Iris pigment epithelial cell (primary cell): ENCODE results near the gene PDE10A.
A peak's percentile ranks its signal among the peaks of the same experiment; 100 is the strongest.
"Not testable (repeated sequence)": the region's sequence is repeated elsewhere in the genome, so short reads cannot be mapped to it uniquely, and the experiment has no call there.

ENCODE experiments used
- DNase-seq: peaks from one replicate; pipeline ENCODE4 v3.0.0-alpha.2; 2011; ENCODE audit warnings: low read depth

Gene PDE10A

GRCh38 chr6:165468340-165469235 lies 194.5 kb downstream of the PDE10A start:
- DNase-seq: no peak

- not testable (repeated sequence) for DNase-seq
These were observed 199.5 kb downstream of the PDE10A start for GRCh38 chr6:165463499-165463898.

GRCh38 chr6:165459605-165460301 lies 203.3 kb downstream of the PDE10A start:
- not testable (repeated sequence) for DNase-seq

GRCh38 chr6:165458134-165458533 lies 204.9 kb downstream of the PDE10A start:
- no peak for DNase-seq

- DNase-seq: no peak
These were observed 206.8 kb downstream of the PDE10A start for GRCh38 chr6:165456286-165456685.

GRCh38 chr6:165455488-165455887 lies 207.6 kb downstream of the PDE10A start:
- DNase-seq: no peak

- no peak for DNase-seq
These were observed 209.6 kb downstream of the PDE10A start for GRCh38 chr6:165453395-165453794.

GRCh38 chr6:165451838-165452237 lies 211.2 kb downstream of the PDE10A start:
- DNase-seq: no peak

GRCh38 chr6:165448210-165448609 lies 214.8 kb downstream of the PDE10A start:
- DNase-seq: no peak

- DNase-seq: no peak
These were observed 215.9 kb downstream of the PDE10A start for GRCh38 chr6:165447141-165447540.

GRCh38 chr6:165446331-165446730 lies 216.7 kb downstream of the PDE10A start:
- no peak for DNase-seq

- no peak for DNase-seq
These were observed 219.6 kb downstream of the PDE10A start for GRCh38 chr6:165443462-165443861.

GRCh38 chr6:165441181-165441580 lies 221.9 kb downstream of the PDE10A start:
- DNase-seq: no peak

GRCh38 chr6:165439928-165440554 lies 223.0 kb downstream of the PDE10A start:
- peak; percentile 50 for DNase-seq

- no peak for DNase-seq
These were observed 236.1 kb downstream of the PDE10A start for GRCh38 chr6:165426892-165427291.

- no peak for DNase-seq
These were observed 240.8 kb downstream of the PDE10A start for GRCh38 chr6:165422192-165422591.

- DNase-seq: no peak
These were observed 245.7 kb downstream of the PDE10A start for GRCh38 chr6:165417278-165417865.

- DNase-seq: no peak
These were observed 258.3 kb downstream of the PDE10A start for GRCh38 chr6:165404697-165405096.

GRCh38 chr6:165404296-165404695 lies 258.7 kb downstream of the PDE10A start:
- no peak for DNase-seq

- no peak for DNase-seq
These were observed 259.9 kb downstream of the PDE10A start for GRCh38 chr6:165403006-165403595.

GRCh38 chr6:165401092-165401491 lies 261.9 kb downstream of the PDE10A start:
- no peak for DNase-seq

- DNase-seq: no peak
These were observed 272.6 kb downstream of the PDE10A start for GRCh38 chr6:165390475-165390874.
